HG03196 (cell line): ENCODE measurements around the gene UBD.

Experiments used
- ATAC-seq: cut with Tn5 transposase; IDR thresholded peaks from one replicate; pipeline ENCODE4 v1.9.1; 2021; ENCODE audit not compliant: unreplicated experiment

Gene UBD

GRCh38 chr6:29561606-29562181, 2.2 kb upstream of the UBD start:
- ATAC-seq: no peak

- ATAC-seq: no peak
Observed at GRCh38 chr6:29561091-29561490, 1.6 kb upstream of the UBD start.

- no peak for ATAC-seq
Observed at GRCh38 chr6:29558439-29559079, 973 bp downstream of the UBD start.

- no peak for ATAC-seq
Observed at GRCh38 chr6:29557320-29557719, 2.2 kb downstream of the UBD start.

- no peak for ATAC-seq
Observed at GRCh38 chr6:29554764-29555163, 4.8 kb downstream of the UBD start.

GRCh38 chr6:29553268-29554057, 6.1 kb downstream of the UBD start:
- no peak for ATAC-seq

GRCh38 chr6:29552512-29553051, 7.0 kb downstream of the UBD start:
- ATAC-seq: peak; percentile 85

GRCh38 chr6:29547573-29547972, 12.0 kb downstream of the UBD start:
- ATAC-seq: no peak

GRCh38 chr6:29537714-29538403, 21.7 kb downstream of the UBD start:
- no peak for ATAC-seq

- no peak for ATAC-seq
Observed at GRCh38 chr6:29532320-29532951, 27.1 kb downstream of the UBD start.

GRCh38 chr6:29531668-29532067, 27.9 kb downstream of the UBD start:
- ATAC-seq: no peak

GRCh38 chr6:29530671-29531310, 28.7 kb downstream of the UBD start:
- ATAC-seq: no peak

GRCh38 chr6:29529956-29530355, 29.6 kb downstream of the UBD start:
- no peak for ATAC-seq

GRCh38 chr6:29528988-29529560, 30.5 kb downstream of the UBD start:
- ATAC-seq: no peak

- ATAC-seq: no peak
Observed at GRCh38 chr6:29528300-29528931, 31.1 kb downstream of the UBD start.

GRCh38 chr6:29527564-29527963, 32.0 kb downstream of the UBD start:
- no peak for ATAC-seq

GRCh38 chr6:29527126-29527525, 32.4 kb downstream of the UBD start:
- ATAC-seq: no peak

- ATAC-seq: no peak
Observed at GRCh38 chr6:29525311-29525639, 34.3 kb downstream of the UBD start.

GRCh38 chr6:29524444-29525310, 34.9 kb downstream of the UBD start:
- no peak for ATAC-seq
